HL-60 (cell line): ENCODE data around the gene CTBP2.

Experiments used
- DNase-seq, 2 experiments: peaks; one replicate each; pipeline ENCODE4 v3.0.0-alpha.2; 2010 to 2020; ENCODE audit warnings: low read depth in 1 of 2, low spot score in 1 of 2
- H3K27ac ChIP-seq: fragments of 250-450 bp; sonication (Bioruptor Pico); replicated peaks from 2 replicates; pipeline ENCODE4 v1.5.1; 2020; ENCODE audit warnings: mild to moderate bottlenecking, moderate library complexity
- H3K27me3 ChIP-seq: fragments of 250-450 bp; sonication (Bioruptor Pico); 2 replicates; pipeline ENCODE4 v1.5.1; 2021; ENCODE audit warnings: mild to moderate bottlenecking, moderate library complexity; ENCODE audit not compliant: insufficient read depth, poor library complexity, severe bottlenecking
- H3K4me3 ChIP-seq: replicated peaks from 2 replicates; pipeline ENCODE4 v1.5.1; 2011; ENCODE audit warnings: mild to moderate bottlenecking, control low read depth, low read length; ENCODE audit not compliant: insufficient read depth
- CTCF ChIP-seq: IDR thresholded peaks from one replicate; pipeline ENCODE4 v1.5.1; 2011; ENCODE audit warnings: low read length, control low read depth, inconsistent platforms; ENCODE audit not compliant: insufficient read depth
- GABPA ChIP-seq: IDR thresholded peaks from 2 replicates; pipeline ENCODE4 v1.6.1; 2012; ENCODE audit warnings: low read depth
- POLR2AphosphoS5 ChIP-seq: IDR thresholded peaks from 2 replicates; pipeline ENCODE4 v1.6.1; 2012; ENCODE audit warnings: low read depth
- REST ChIP-seq: IDR thresholded peaks from 2 replicates; pipeline ENCODE4 v1.6.1; 2012; ENCODE audit warnings: low read depth; ENCODE audit not compliant: insufficient replicate concordance
- SPI1 ChIP-seq: IDR thresholded peaks from 2 replicates; pipeline ENCODE4 v1.6.1; 2012; ENCODE audit warnings: low read depth, mild to moderate bottlenecking, borderline replicate concordance

Gene CTBP2

GRCh38 chr10:125076121-125076825, 84.1 kb downstream of the CTBP2 start:
- TF ChIP-seq GABPA (no peak), POLR2AphosphoS5 (no peak), SPI1 (no peak), REST (no peak), CTCF (no peak)
- no peak overlapping the region for H3K27ac ChIP-seq
- no peak overlapping the region for H3K4me3 ChIP-seq
- DNase-seq, result no peak
- H3K27me3 ChIP-seq, result no peaks in the 10 kb centered on the region

GRCh38 chr10:125073996-125074395, 86.4 kb downstream of the CTBP2 start:
- H3K4me3 ChIP-seq, result no peak overlapping the region
- no peak for DNase-seq
- no peak for TF ChIP-seq REST
- no peak for TF ChIP-seq CTCF
- H3K27ac ChIP-seq, result no peak overlapping the region
- no peaks in the 10 kb centered on the region for H3K27me3 ChIP-seq

GRCh38 chr10:125072794-125073193, 87.6 kb downstream of the CTBP2 start:
- H3K27ac ChIP-seq, result no peak overlapping the region
- DNase-seq, result no peak
- no peak overlapping the region for H3K4me3 ChIP-seq
- H3K27me3 ChIP-seq, result no peaks in the 10 kb centered on the region
- TF ChIP-seq REST, result no peak
- no peak for TF ChIP-seq POLR2AphosphoS5
- TF ChIP-seq CTCF, result no peak
- TF ChIP-seq GABPA, result no peak
- no peak for TF ChIP-seq SPI1
